ENCODE results near the gene VSTM1. TPM values are rescaled to one million over a fixed set of nuclear protein-coding genes. Genes with fewer than 3 reads are reported as not detected.

The VSTM1 gene
- total RNA-seq, 1 experiment from 2014 or later = not detected

- Histone ChIP-seq H2BK12ac (ENCODE audit: insufficient read length, low read depth, low read length) (no peak overlapping the region), H3K18ac (ENCODE audit: insufficient read length, low read depth, low read length) (no peak overlapping the region), H3T11ph (ENCODE audit: low read length) (no peak overlapping the region), H3K79me2 (ENCODE audit: insufficient read depth, low read length) (no peaks in the 10 kb centered on the region), H3K23ac (ENCODE audit: insufficient read length, low read depth, low read length) (no peak overlapping the region), H2AFZ (ENCODE audit: low read length) (no peak overlapping the region), H3K23me2 (ENCODE audit: insufficient read length, low read depth, low read length, poor library complexity, severe bottlenecking) (peaks cover 5% of the 10 kb centered on the region), H3K4me2 (ENCODE audit: insufficient read depth, insufficient read length, low read length) (peak overlapping the region; percentile 55), H2BK20ac (ENCODE audit: low read depth, low read length, poor library complexity, severe bottlenecking) (no peak overlapping the region), H3K56ac (ENCODE audit: insufficient read length, low read depth, low read length) (no peak overlapping the region), H3K27me3 (ENCODE audit: insufficient read depth, low read length) (no peaks in the 10 kb centered on the region; the same call in 1 of the 2 replicates), H3K4ac (ENCODE audit: low read depth, low read length) (no peak overlapping the region), H2AK5ac (ENCODE audit: insufficient read length, low read length) (no peak overlapping the region), H4K8ac (replicated peaks; ENCODE audit: insufficient read length, low read depth, low read length) (no peak overlapping the region), H3K79me1 (ENCODE audit: insufficient read depth, low read depth, low read length, poor library complexity, severe bottlenecking) (no peaks in the 10 kb centered on the region), H4K91ac (ENCODE audit: insufficient read length, low read depth, low read length) (no peak overlapping the region), H3K14ac (ENCODE audit: insufficient read depth, low read length) (no peak overlapping the region), H4K5ac (ENCODE audit: insufficient read length, low read depth, low read length) (no peak overlapping the region), H2BK5ac (ENCODE audit: insufficient read length, low read length) (no peak overlapping the region), H3K9me3 (ENCODE audit: control insufficient read depth, low read depth, low read length) (no peaks in the 10 kb centered on the region), H2BK15ac (ENCODE audit: low read depth, low read length) (no peak overlapping the region), H3K4me1 (ENCODE audit: insufficient read depth, low read length) (no peaks in the 10 kb centered on the region), H3K9ac (ENCODE audit: extremely low read depth, insufficient read length, low read length) (no peak overlapping the region), H4K20me1 (ENCODE audit: control insufficient read depth, insufficient read depth, insufficient read length) (no peaks in the 10 kb centered on the region), H2BK120ac (ENCODE audit: low read depth, low read length, poor library complexity, severe bottlenecking) (no peak overlapping the region), H3K27ac (ENCODE audit: insufficient read length, low read depth, low read length) (no peak overlapping the region)
- no peaks in the 10 kb centered on the region; a peak in 1 of 7 replicates for H3K36me3 Mint-ChIP-seq (ENCODE audit: insufficient read depth in 1 of 3, low read depth in 3 of 3)
- no CpG with 5 or more reads among the region's 9 CpGs for WGBS (ENCODE audit: extremely low coverage, insufficient read length, low lambda C conversion rate)
- no peak for DNase-seq
- H3K27ac Mint-ChIP-seq = no peak overlapping the region
- TF ChIP-seq, protein P1, sequence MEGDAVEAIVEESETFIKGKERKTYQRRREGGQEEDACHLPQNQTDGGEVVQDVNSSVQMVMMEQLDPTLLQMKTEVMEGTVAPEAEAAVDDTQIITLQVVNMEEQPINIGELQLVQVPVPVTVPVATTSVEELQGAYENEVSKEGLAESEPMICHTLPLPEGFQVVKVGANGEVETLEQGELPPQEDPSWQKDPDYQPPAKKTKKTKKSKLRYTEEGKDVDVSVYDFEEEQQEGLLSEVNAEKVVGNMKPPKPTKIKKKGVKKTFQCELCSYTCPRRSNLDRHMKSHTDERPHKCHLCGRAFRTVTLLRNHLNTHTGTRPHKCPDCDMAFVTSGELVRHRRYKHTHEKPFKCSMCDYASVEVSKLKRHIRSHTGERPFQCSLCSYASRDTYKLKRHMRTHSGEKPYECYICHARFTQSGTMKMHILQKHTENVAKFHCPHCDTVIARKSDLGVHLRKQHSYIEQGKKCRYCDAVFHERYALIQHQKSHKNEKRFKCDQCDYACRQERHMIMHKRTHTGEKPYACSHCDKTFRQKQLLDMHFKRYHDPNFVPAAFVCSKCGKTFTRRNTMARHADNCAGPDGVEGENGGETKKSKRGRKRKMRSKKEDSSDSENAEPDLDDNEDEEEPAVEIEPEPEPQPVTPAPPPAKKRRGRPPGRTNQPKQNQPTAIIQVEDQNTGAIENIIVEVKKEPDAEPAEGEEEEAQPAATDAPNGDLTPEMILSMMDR (conservative IDR thresholded peaks at IDR 0.05) = no peak
- peaks cover 5 to 20% of the 10 kb centered on the region in 2 experiments for H3K4me1 Mint-ChIP-seq
- peak overlapping the region; percentile 59 to 70 for H3K4me3 Mint-ChIP-seq
- H3K9me3 Mint-ChIP-seq = no peaks in the 10 kb centered on the region; a peak in 1 of 5 replicates
- H3K27me3 Mint-ChIP-seq (ENCODE audit: low read depth) = peaks cover 52% of the 10 kb centered on the region
Measured at GRCh38 chr19:53992211-53992610, 71.5 kb downstream of the VSTM1 start.
